ENCODE data around the gene OVCA2. TPM values are rescaled to one million over a fixed set of nuclear protein-coding genes. Genes with fewer than 3 reads are reported as not detected.

OVCA2 gene
- total RNA-seq, 4 donors from 2014 or later, result 32.4 to 49.0 (median 37.8) TPM

- H3K27ac ChIP-seq, result no peak overlapping the region
- no peak for TF ChIP-seq POLR2A (IDR thresholded peaks at IDR 0.05)
- no peak for TF ChIP-seq CTCF (IDR thresholded peaks at IDR 0.05)
These were observed 38.3 kb upstream of the OVCA2 start for GRCh38 chr17:2003525-2003924.

GRCh38 chr17:2004435-2004952, 37.3 kb upstream of the OVCA2 start:
- Histone ChIP-seq H3K36me3 (no peaks in the 10 kb centered on the region), H3K9me3 (no peaks in the 10 kb centered on the region), H3K27ac (no peak overlapping the region), H3K4me3 (no peak overlapping the region), H3K27me3 (no peaks in the 10 kb centered on the region), H3K4me1 (peaks cover 0 to 9% (median 3%) of the 10 kb centered on the region in 4 donors)
- no peak for DNase-seq
- TF ChIP-seq POLR2A (IDR thresholded peaks at IDR 0.05), result no peak
- TF ChIP-seq CTCF (IDR thresholded peaks at IDR 0.05), result no peak

More at GRCh38 chr17:2003525-2003924, 38.3 kb upstream of the OVCA2 start:
- no peak for DNase-seq
- Histone ChIP-seq H3K4me3 (no peak overlapping the region), H3K4me1 (peaks cover 1 to 18% (median 4%) of the 10 kb centered on the region in 4 donors), H3K36me3 (no peaks in the 10 kb centered on the region), H3K27me3 (no peaks in the 10 kb centered on the region), H3K9me3 (no peaks in the 10 kb centered on the region)

GRCh38 chr17:2008332-2009126, 33.3 kb upstream of the OVCA2 start:
- Histone ChIP-seq H3K4me1 (no peaks in the 10 kb centered on the region), H3K27ac (no peak overlapping the region), H3K27me3 (no peaks in the 10 kb centered on the region), H3K9me3 (no peaks in the 10 kb centered on the region), H3K36me3 (no peaks in the 10 kb centered on the region), H3K4me3 (no peak overlapping the region)
- TF ChIP-seq CTCF (IDR thresholded peaks at IDR 0.05) (no peak), POLR2A (IDR thresholded peaks at IDR 0.05) (no peak)
- DNase-seq, result no peak

GRCh38 chr17:2009737-2010136, 32.1 kb upstream of the OVCA2 start:
- H3K27ac ChIP-seq, result no peak overlapping the region
- no peaks in the 10 kb centered on the region for H3K9me3 ChIP-seq
- DNase-seq, result no peak
- H3K27me3 ChIP-seq, result no peaks in the 10 kb centered on the region
- H3K4me1 ChIP-seq, result no peaks in the 10 kb centered on the region
- no peaks in the 10 kb centered on the region for H3K36me3 ChIP-seq
- no peak overlapping the region for H3K4me3 ChIP-seq
- TF ChIP-seq POLR2A (IDR thresholded peaks at IDR 0.05) (no peak), CTCF (IDR thresholded peaks at IDR 0.05) (no peak)

- Histone ChIP-seq H3K4me1 (no peaks in the 10 kb centered on the region), H3K36me3 (no peaks in the 10 kb centered on the region), H3K27ac (peak overlapping the region in 1 of 4 donors; percentile 37), H3K9me3 (no peaks in the 10 kb centered on the region), H3K4me3 (no peak overlapping the region), H3K27me3 (no peaks in the 10 kb centered on the region)
- TF ChIP-seq POLR2A (IDR thresholded peaks at IDR 0.05), result no peak
- no peak for TF ChIP-seq CTCF (IDR thresholded peaks at IDR 0.05)
- no peak for DNase-seq
These were observed 30.1 kb upstream of the OVCA2 start for GRCh38 chr17:2011411-2012371.
